Sciatic nerve (tissue), 2 donors: Measurements from ENCODE around the gene CYP11A1. TPM values are rescaled to one million over a fixed set of nuclear protein-coding genes. Genes with fewer than 3 reads are reported as not detected.

Experiments used
- ATAC-seq: fragments of 200-7000 bp; cut with Tn5 transposase; one replicate; pipeline ENCODE4 v1.9.1; 2020; ENCODE audit warnings: mild to moderate bottlenecking, moderate library complexity
- DNase-seq: peaks from one replicate; pipeline ENCODE4 v3.0.0-alpha.2; 2020; ENCODE audit warnings: low spot score
- intact Hi-C: fragments of 100-400 bp; cut with DNase I; formaldehyde crosslinking; loops from one replicate; pipeline ENCODE4 v1.14.2; 2022
- microRNA-seq: library from miRNA; unstranded; fragments of <30 nt; microRNA quantifications from one replicate; pipeline ENCODE4 v1.2.0, GENCODE V29; 2020
- total RNA-seq: library from RNA; stranded (reverse); fragmentation: NEBNext Ultra II Directional; extraction: Animal tissue kit (Norgen Biotek cat#: 25700); gene quantifications from one replicate; pipeline ENCODE4 v1.2.1, GENCODE V29; 2021
- donor health status: DM: no; HTN: no; CAD: no.
- donor health status: DM: no; HTN: no; CAD: no.

The CYP11A1 gene
- total RNA-seq, 1 donor from 2014 or later, result 4.3 TPM

- ATAC-seq (peak; percentile 88), DNase-seq (peak; percentile 91)
- intact Hi-C loops, result no loop called here
These were observed 76.1 kb downstream of the CYP11A1 start for GRCh38 chr15:74291101-74292071.

DNA sequence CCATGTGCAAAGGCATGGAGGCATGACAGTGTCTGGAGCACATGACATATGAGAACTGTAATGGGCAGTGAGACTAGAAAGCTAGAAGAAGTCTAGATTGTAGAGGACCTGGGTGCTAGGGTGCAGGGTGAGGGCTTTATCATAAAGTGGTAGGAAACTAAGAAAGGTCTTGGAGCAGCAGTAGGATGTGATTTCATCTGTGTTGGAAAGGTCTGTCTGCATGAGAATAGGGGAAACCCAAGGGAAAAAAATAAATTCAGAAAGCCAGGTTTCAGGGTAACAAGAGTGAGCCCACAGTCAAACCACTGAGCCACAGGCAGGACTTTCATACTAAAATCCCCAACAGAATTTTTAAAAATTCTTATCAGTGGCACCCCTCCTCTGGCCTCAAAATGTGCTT, 76.8 kb downstream of the CYP11A1 start:
- no peak for DNase-seq
- intact Hi-C loops, result no loop called here
- ATAC-seq, result no peak

- DNase-seq (no peak), ATAC-seq (no peak)
- intact Hi-C loops, result no loop called here
These were observed 77.8 kb downstream of the CYP11A1 start for GRCh38 chr15:74289671-74290070.

Small RNA genes lying within 50 kb of the gene (microRNA-seq; reads per million reads assigned to microRNA genes)
- not detected for gene MIR6881

Other genes starting within 250 kb of the CYP11A1 start
- gene ISLR2, start 237.1 kb downstream of the CYP11A1 start, total RNA-seq, result 1.5 TPM
- 120 TPM for gene ISLR, start 193.9 kb downstream of the CYP11A1 start, total RNA-seq
- 0.76 TPM for gene STRA6, start 164.9 kb downstream of the CYP11A1 start, total RNA-seq
- gene CCDC33, start 131.3 kb downstream of the CYP11A1 start, total RNA-seq, result not detected
- gene SEMA7A, start 66.3 kb upstream of the CYP11A1 start, total RNA-seq, result 30.9 TPM
- 32.0 TPM for gene UBL7, start 93.5 kb upstream of the CYP11A1 start, total RNA-seq
- 5.5 TPM for gene ARID3B, start 173.6 kb upstream of the CYP11A1 start, total RNA-seq
- gene CLK3, start 248.2 kb upstream of the CYP11A1 start, total RNA-seq, result 81.7 TPM